Measurements from ENCODE around the gene S100A6.

DNA sequence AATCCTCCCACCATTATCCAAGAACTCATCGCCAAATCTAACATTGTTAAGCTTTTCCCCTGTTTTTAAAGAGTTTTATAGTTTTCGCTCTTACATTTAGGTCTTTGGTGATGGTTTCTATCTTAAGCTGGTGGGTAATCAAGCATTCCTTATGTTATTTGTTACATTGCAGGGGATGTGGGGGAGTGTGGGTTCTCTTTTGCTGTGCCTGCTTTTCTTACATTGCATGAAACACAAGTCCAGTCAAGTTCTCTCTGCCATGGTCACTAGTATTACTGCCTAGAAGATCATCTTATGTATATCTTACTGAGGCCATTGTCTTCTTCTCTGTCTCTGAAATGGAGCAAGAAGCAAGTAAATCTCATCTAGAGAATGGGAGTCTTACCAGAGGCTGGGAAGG is 48.1 kb downstream of the S100A6 start:
- TF ChIP-seq, protein P1, sequence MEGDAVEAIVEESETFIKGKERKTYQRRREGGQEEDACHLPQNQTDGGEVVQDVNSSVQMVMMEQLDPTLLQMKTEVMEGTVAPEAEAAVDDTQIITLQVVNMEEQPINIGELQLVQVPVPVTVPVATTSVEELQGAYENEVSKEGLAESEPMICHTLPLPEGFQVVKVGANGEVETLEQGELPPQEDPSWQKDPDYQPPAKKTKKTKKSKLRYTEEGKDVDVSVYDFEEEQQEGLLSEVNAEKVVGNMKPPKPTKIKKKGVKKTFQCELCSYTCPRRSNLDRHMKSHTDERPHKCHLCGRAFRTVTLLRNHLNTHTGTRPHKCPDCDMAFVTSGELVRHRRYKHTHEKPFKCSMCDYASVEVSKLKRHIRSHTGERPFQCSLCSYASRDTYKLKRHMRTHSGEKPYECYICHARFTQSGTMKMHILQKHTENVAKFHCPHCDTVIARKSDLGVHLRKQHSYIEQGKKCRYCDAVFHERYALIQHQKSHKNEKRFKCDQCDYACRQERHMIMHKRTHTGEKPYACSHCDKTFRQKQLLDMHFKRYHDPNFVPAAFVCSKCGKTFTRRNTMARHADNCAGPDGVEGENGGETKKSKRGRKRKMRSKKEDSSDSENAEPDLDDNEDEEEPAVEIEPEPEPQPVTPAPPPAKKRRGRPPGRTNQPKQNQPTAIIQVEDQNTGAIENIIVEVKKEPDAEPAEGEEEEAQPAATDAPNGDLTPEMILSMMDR (conservative IDR thresholded peaks at IDR 0.05; ENCODE audit: low read depth, low read length): no peak
- TF ChIP-seq EZH2 (IDR thresholded peaks at IDR 0.05; ENCODE audit: low read length, unreplicated experiment): no peak
